Measurements from ENCODE around the gene JRKL.

Gene JRKL

GRCh38 chr11:96365493-96365892 lies 24.3 kb upstream of the JRKL start:
- Histone ChIP-seq H3K4me1 (ENCODE audit: insufficient read depth, low read length, severe bottlenecking) (no peaks in the 10 kb centered on the region), H3K79me2 (ENCODE audit: insufficient read depth, low read length) (no peaks in the 10 kb centered on the region), H3K4me2 (ENCODE audit: low read length) (no peak overlapping the region), H4K20me1 (ENCODE audit: insufficient read depth, low read length) (no peaks in the 10 kb centered on the region), H3F3A (ENCODE audit: insufficient read depth, low read length) (no peaks in the 10 kb centered on the region), H3K9me2 (ENCODE audit: low read depth, low read length) (no peaks in the 10 kb centered on the region), H3K9ac (ENCODE audit: low read length) (no peak overlapping the region), H3K4me3 (ENCODE audit: low read depth, low read length, poor library complexity, severe bottlenecking) (no peak overlapping the region), H3K36me3 (ENCODE audit: insufficient read depth, low read length) (peaks cover 37% of the 10 kb centered on the region), H3K9me3 (ENCODE audit: low read length) (0 out of 2 replicates have a peak, but pooled peaks cover 3% of the 10 kb centered on the region), H2AFZ (ENCODE audit: low read length) (no peak overlapping the region), H3K27me3 (ENCODE audit: insufficient read depth, low read length) (no peaks in the 10 kb centered on the region), H3K27ac (ENCODE audit: low read depth, low read length, poor library complexity, severe bottlenecking) (no peak overlapping the region)
- TF ChIP-seq EZH2 (IDR thresholded peaks at IDR 0.05; ENCODE audit: borderline replicate concordance, low read length): no peak
- TF ChIP-seq, protein P1, sequence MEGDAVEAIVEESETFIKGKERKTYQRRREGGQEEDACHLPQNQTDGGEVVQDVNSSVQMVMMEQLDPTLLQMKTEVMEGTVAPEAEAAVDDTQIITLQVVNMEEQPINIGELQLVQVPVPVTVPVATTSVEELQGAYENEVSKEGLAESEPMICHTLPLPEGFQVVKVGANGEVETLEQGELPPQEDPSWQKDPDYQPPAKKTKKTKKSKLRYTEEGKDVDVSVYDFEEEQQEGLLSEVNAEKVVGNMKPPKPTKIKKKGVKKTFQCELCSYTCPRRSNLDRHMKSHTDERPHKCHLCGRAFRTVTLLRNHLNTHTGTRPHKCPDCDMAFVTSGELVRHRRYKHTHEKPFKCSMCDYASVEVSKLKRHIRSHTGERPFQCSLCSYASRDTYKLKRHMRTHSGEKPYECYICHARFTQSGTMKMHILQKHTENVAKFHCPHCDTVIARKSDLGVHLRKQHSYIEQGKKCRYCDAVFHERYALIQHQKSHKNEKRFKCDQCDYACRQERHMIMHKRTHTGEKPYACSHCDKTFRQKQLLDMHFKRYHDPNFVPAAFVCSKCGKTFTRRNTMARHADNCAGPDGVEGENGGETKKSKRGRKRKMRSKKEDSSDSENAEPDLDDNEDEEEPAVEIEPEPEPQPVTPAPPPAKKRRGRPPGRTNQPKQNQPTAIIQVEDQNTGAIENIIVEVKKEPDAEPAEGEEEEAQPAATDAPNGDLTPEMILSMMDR (IDR thresholded peaks at IDR 0.05; ENCODE audit: low read length): no peak

DNA sequence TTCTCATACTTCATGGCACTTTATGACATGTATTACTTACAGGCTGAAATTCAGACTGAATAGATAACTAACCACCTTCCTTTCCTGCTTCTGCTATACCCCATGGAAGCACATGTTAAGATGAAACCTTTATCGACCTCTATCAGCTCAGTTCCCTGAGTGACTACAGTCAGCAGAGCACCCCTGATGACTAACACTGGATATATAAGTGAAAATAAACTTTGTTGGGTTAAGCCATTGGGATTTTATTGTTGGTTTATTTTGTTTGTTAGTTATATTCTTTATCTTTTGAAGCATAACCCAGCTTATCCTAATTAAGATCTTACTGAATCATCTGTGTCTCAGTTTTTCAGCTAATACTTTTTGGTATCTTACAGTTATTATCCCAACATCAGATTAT lies 23.8 kb upstream of the JRKL start:
- Histone ChIP-seq H3K36me3 (ENCODE audit: insufficient read depth, low read length) (peaks cover 40% of the 10 kb centered on the region), H3K27me3 (ENCODE audit: insufficient read depth, low read length) (no peaks in the 10 kb centered on the region), H3K4me2 (ENCODE audit: low read length) (no peak overlapping the region), H3K4me1 (ENCODE audit: insufficient read depth, low read length, severe bottlenecking) (no peaks in the 10 kb centered on the region), H3K9ac (ENCODE audit: low read length) (no peak overlapping the region), H4K20me1 (ENCODE audit: insufficient read depth, low read length) (no peaks in the 10 kb centered on the region), H3K9me2 (ENCODE audit: low read depth, low read length) (no peaks in the 10 kb centered on the region), H3K4me3 (ENCODE audit: low read depth, low read length, poor library complexity, severe bottlenecking) (no peak overlapping the region), H3K79me2 (ENCODE audit: insufficient read depth, low read length) (no peaks in the 10 kb centered on the region), H3K27ac (ENCODE audit: low read depth, low read length, poor library complexity, severe bottlenecking) (no peak overlapping the region), H3K9me3 (ENCODE audit: low read length) (0 out of 2 replicates have a peak, but pooled peaks cover 3% of the 10 kb centered on the region), H3F3A (ENCODE audit: insufficient read depth, low read length) (no peaks in the 10 kb centered on the region), H2AFZ (ENCODE audit: low read length) (no peak overlapping the region)
- TF ChIP-seq EZH2 (IDR thresholded peaks at IDR 0.05; ENCODE audit: borderline replicate concordance, low read length): no peak
- TF ChIP-seq, protein P1 (IDR thresholded peaks at IDR 0.05; ENCODE audit: low read length): no peak

DNA sequence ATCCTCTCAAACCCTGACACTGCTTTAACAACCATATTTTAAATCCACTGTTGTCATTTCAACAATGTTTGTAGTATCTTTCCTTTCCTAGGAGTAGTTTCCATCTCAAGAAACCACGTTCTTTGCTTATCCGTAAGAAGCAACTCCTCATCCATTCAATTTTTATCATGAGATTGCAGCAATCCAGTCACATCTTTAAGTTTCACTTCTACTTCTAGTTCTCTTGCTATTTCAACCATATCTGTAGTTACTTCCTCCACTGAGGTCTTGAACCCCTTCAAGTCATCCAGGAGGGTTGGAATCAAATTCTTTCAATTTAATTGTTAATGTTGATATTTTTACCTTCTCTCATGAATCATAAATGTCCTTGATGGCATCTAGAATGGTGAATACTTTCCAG lies 22.5 kb upstream of the JRKL start:
- Histone ChIP-seq H4K20me1 (ENCODE audit: insufficient read depth, low read length) (no peaks in the 10 kb centered on the region), H3K79me2 (ENCODE audit: insufficient read depth, low read length) (no peaks in the 10 kb centered on the region), H3K27ac (ENCODE audit: low read depth, low read length, poor library complexity, severe bottlenecking) (no peak overlapping the region), H3F3A (ENCODE audit: insufficient read depth, low read length) (no peaks in the 10 kb centered on the region), H3K9me3 (ENCODE audit: low read length) (0 out of 2 replicates have a peak, but pooled peaks cover 3% of the 10 kb centered on the region), H3K4me1 (ENCODE audit: insufficient read depth, low read length, severe bottlenecking) (no peaks in the 10 kb centered on the region), H3K36me3 (ENCODE audit: insufficient read depth, low read length) (peaks cover 36% of the 10 kb centered on the region), H3K4me3 (ENCODE audit: low read depth, low read length, poor library complexity, severe bottlenecking) (no peak overlapping the region), H3K4me2 (ENCODE audit: low read length) (no peak overlapping the region), H2AFZ (ENCODE audit: low read length) (no peak overlapping the region), H3K9me2 (ENCODE audit: low read depth, low read length) (no peaks in the 10 kb centered on the region), H3K9ac (ENCODE audit: low read length) (no peak overlapping the region), H3K27me3 (ENCODE audit: insufficient read depth, low read length) (no peaks in the 10 kb centered on the region)
- TF ChIP-seq, protein P1 (IDR thresholded peaks at IDR 0.05; ENCODE audit: low read length): no peak
- TF ChIP-seq EZH2 (IDR thresholded peaks at IDR 0.05; ENCODE audit: borderline replicate concordance, low read length): no peak
